ENCODE results near the gene UNC93A. TPM values are rescaled to one million over a fixed set of nuclear protein-coding genes. Genes with fewer than 3 reads are reported as not detected.

Gene UNC93A
- total RNA-seq, 1 experiment from 2014 or later = not detected

DNA sequence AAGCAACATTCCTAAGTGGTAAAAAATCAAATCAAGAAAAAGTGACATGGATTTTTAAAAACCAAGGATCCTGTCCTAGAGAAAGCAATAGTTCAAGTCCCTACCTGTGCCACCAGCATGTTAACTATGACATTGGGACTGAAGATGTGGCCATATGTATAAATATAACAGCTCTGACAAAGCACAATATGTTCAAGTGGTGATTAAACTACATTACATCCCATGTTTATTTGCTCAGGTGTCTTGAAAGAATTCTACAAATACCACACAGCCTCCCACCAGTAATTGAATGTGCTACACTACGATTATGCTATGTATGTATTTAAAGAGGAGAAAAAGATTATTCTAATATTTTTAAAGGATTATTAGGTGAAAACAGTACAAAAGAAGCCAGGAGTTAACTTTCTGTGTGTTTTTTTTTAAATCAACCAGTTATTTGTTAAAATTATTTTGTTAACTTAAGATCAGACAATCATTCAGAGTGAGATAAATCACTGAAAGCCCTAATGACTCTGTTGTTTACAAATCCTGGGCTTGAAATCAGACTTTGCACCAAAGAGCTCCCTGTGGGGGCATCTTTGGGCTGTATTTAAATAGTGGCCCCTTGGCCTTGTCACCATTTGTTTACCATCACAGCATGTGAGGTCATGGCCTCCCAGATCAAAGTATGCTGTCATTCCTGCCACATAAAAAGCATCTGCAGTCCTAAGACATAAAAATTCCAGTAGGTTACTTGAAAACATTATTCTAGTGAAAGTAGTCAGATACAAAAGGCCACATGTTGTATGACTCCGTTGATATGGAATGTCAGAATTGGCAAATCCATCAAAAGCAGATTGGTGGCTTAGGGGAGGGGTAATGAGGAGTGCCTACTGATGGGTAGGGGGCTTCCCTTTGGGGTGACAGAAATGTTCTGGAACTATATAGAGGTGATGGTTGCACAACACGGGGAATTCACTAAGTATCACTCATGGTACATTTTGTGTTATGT lies 50.8 kb downstream of the UNC93A start:
- Histone ChIP-seq H4K20me1 (ENCODE audit: insufficient read depth) (no peaks in the 10 kb centered on the region), H3K27ac (ENCODE audit: low read depth, low read length) (no peak overlapping the region), H3K4me1 (ENCODE audit: control insufficient read depth in 1 of 2, insufficient read depth in 2 of 2, low read length in 2 of 2) (no peaks in the 10 kb centered on the region), H3K36me3 (ENCODE audit: control insufficient read depth in 1 of 2, insufficient read depth in 2 of 2, low read length in 2 of 2) (no peaks in the 10 kb centered on the region), H3K9ac (ENCODE audit: low read length) (no peak overlapping the region), H2AFZ (ENCODE audit: low read depth, low read length, poor library complexity, severe bottlenecking) (no peak overlapping the region), H3K4me3 (replicated peaks in 1 of 2; ENCODE audit: low read depth in 1 of 2, low read length in 2 of 2) (no peak overlapping the region), H3K4me2 (ENCODE audit: low read length) (no peak overlapping the region), H3K27me3 (ENCODE audit: insufficient read depth, low read length) (peaks cover 30% of the 10 kb centered on the region), H3K9me2 (ENCODE audit: insufficient read depth) (no peaks in the 10 kb centered on the region), H3K79me2 (ENCODE audit: insufficient read depth, low read length) (no peaks in the 10 kb centered on the region), H3K9me3 (ENCODE audit: control insufficient read depth in 1 of 2, insufficient read depth in 1 of 2, low read depth in 1 of 2, low read length in 2 of 2) (no peaks in the 10 kb centered on the region)
- no peak for TF ChIP-seq ZBTB33 (IDR thresholded peaks at IDR 0.05; ENCODE audit: extremely low read depth, insufficient replicate concordance, low read length)
- TF ChIP-seq POLR2A (IDR thresholded peaks at IDR 0.05; ENCODE audit: borderline replicate concordance, extremely low read depth, insufficient read depth, insufficient read length) = no peak
- no peak for TF ChIP-seq CEBPB (IDR thresholded peaks at IDR 0.05; ENCODE audit: low read depth)
- TF ChIP-seq EGR1 (IDR thresholded peaks at IDR 0.05; ENCODE audit: low read depth) = no peak
- no peak for TF ChIP-seq FOSL1 (IDR thresholded peaks at IDR 0.05; ENCODE audit: low read depth)
- no peak for TF ChIP-seq CBX3 (IDR thresholded peaks at IDR 0.05; ENCODE audit: low read depth)
- no peak for TF ChIP-seq TCF7L2 (IDR thresholded peaks at IDR 0.05; ENCODE audit: borderline replicate concordance, extremely low read depth, insufficient read depth, insufficient read length)
- TF ChIP-seq JUND (IDR thresholded peaks at IDR 0.05) = no peak
- no peak for TF ChIP-seq ZNF274 (IDR thresholded peaks at IDR 0.05; ENCODE audit: low read depth, low read length)
- TF ChIP-seq SP1 (IDR thresholded peaks at IDR 0.05; ENCODE audit: low read depth) = no peak
- TF ChIP-seq CTCF (IDR thresholded peaks at IDR 0.05 in 2 of 3, conservative IDR thresholded peaks at IDR 0.05 in 1 of 3; ENCODE audit: borderline replicate concordance in 1 of 3, insufficient read depth in 1 of 3, low read depth in 2 of 3, low read length in 2 of 3) = no peak
- no peak for TF ChIP-seq RAD21 (IDR thresholded peaks at IDR 0.05; ENCODE audit: low read depth)
- no peak for ATAC-seq
- ChIA-PET CTCF (interaction anchor here (1.5 kb wide), 1 partner anchor 10 kb away, joined by 5 read pairs; no protein-coding TSS in a partner anchor), RAD21 (ENCODE audit: low non-redundant PET in 1 of 2, low total read pairs in 2 of 2, uncharacterized antibody in 2 of 2, unreplicated experiment in 2 of 2) (no interaction called here), POLR2A (no interaction called here)
- no peak for DNase-seq (ENCODE audit: low read depth, low spot score)
- no TSS peak for BruUV-seq (replicated peaks)
- intact Hi-C loops (cut with micrococcal nuclease) = no loop called here

Data from HCT116 (cell line).